Suprapubic skin (tissue), 4 donors: ENCODE data around the gene CDC27.

Experiments
- CTCF ChIP-seq, 2 donors: fragments of 200-600 bp in 1 of 2; fragments of 450-650 bp in 1 of 2; sonication (generic) in 1 of 2; IDR thresholded peaks; one replicate each; pipeline ENCODE4 v1.5.1; 2016 to 2019; ENCODE audit warnings: antibody characterized with exemption in 2 of 2, mild to moderate bottlenecking in 1 of 2, moderate library complexity in 1 of 2
- POLR2A ChIP-seq, 2 donors: fragments of 450-650 bp; IDR thresholded peaks; one replicate each; pipeline ENCODE4 v1.6.1; 2017; ENCODE audit warnings: antibody characterized with exemption in 2 of 2, mild to moderate bottlenecking in 2 of 2, moderate library complexity in 2 of 2
- POLR2AphosphoS5 ChIP-seq, 3 donors: sonication (generic); formaldehyde crosslinking; IDR thresholded peaks; one replicate each; pipeline ENCODE4 v1.6.1; 2017; ENCODE audit warnings: antibody characterized with exemption in 3 of 3

GRCh38 chr17:47225911-47226688 lies 37.0 kb upstream of the CDC27 start:
- no peak for TF ChIP-seq CTCF (IDR thresholded peaks at IDR 0.05)
- TF ChIP-seq POLR2A (IDR thresholded peaks at IDR 0.05) = no peak
- no peak for TF ChIP-seq POLR2AphosphoS5 (IDR thresholded peaks at IDR 0.05)
